Vagina (tissue), 2 donors: ENCODE results near the gene CBX5.

Experiments
- POLR2A ChIP-seq, 2 donors: fragments of 450-650 bp; IDR thresholded peaks; one replicate each; pipeline ENCODE4 v1.6.1; 2017; ENCODE audit warnings: antibody characterized with exemption in 2 of 2, mild to moderate bottlenecking in 2 of 2, moderate library complexity in 2 of 2
- TF ChIP-seq, protein P1 (sequence below), 3 experiments: fragments of 450-650 bp in 2 of 3; fragments of 200-600 bp in 1 of 3; sonication (generic) in 1 of 3; IDR thresholded peaks; one replicate each; pipeline ENCODE4 v1.5.1; 2017 to 2019; ENCODE audit warnings: antibody characterized with exemption in 3 of 3, mild to moderate bottlenecking in 2 of 3, moderate library complexity in 2 of 3

GRCh38 chr12:54285150-54286041 is 5.5 kb upstream of the CBX5 start:
- TF ChIP-seq, protein P1, sequence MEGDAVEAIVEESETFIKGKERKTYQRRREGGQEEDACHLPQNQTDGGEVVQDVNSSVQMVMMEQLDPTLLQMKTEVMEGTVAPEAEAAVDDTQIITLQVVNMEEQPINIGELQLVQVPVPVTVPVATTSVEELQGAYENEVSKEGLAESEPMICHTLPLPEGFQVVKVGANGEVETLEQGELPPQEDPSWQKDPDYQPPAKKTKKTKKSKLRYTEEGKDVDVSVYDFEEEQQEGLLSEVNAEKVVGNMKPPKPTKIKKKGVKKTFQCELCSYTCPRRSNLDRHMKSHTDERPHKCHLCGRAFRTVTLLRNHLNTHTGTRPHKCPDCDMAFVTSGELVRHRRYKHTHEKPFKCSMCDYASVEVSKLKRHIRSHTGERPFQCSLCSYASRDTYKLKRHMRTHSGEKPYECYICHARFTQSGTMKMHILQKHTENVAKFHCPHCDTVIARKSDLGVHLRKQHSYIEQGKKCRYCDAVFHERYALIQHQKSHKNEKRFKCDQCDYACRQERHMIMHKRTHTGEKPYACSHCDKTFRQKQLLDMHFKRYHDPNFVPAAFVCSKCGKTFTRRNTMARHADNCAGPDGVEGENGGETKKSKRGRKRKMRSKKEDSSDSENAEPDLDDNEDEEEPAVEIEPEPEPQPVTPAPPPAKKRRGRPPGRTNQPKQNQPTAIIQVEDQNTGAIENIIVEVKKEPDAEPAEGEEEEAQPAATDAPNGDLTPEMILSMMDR (IDR thresholded peaks at IDR 0.05), result no peak
- no peak for TF ChIP-seq POLR2A (IDR thresholded peaks at IDR 0.05)
